Stomach smooth muscle (tissue), 2 donors: ENCODE measurements around the gene SLBP.

ENCODE experiments used
- H3K27ac ChIP-seq: one replicate; pipeline ENCODE4 v1.7.0; 2013; ENCODE audit warnings: mild to moderate bottlenecking, low read length, inconsistent platforms
- H3K27me3 ChIP-seq, 2 donors: one replicate each; pipeline ENCODE4 v1.7.0; 2013; ENCODE audit warnings: low read length in 2 of 2; ENCODE audit not compliant: insufficient read depth in 2 of 2, control insufficient read depth in 1 of 2
- H3K36me3 ChIP-seq, 2 donors: one replicate each; pipeline ENCODE4 v1.7.0; 2013; ENCODE audit warnings: low read length in 2 of 2; ENCODE audit not compliant: control insufficient read depth in 2 of 2, insufficient read depth in 2 of 2
- H3K4me1 ChIP-seq: one replicate; pipeline ENCODE4 v1.7.0; 2013; ENCODE audit warnings: low read length; ENCODE audit not compliant: control insufficient read depth, insufficient read depth
- H3K4me3 ChIP-seq, 2 donors: one replicate each; pipeline ENCODE4 v1.7.0; 2013; ENCODE audit warnings: low read length in 2 of 2
- H3K9ac ChIP-seq, 2 donors: one replicate each; pipeline ENCODE4 v1.7.0; 2013; ENCODE audit warnings: low read length in 2 of 2, mild to moderate bottlenecking in 1 of 2
- H3K9me3 ChIP-seq, 2 donors: one replicate each; pipeline ENCODE4 v1.7.0; 2013; ENCODE audit warnings: low read length in 2 of 2; ENCODE audit not compliant: control insufficient read depth in 2 of 2
- donor health status: healthy.
- donor health status: Pancreatic carcinoma.

The SLBP gene

GRCh38 chr4:1658581-1658980 lies 53.5 kb downstream of the SLBP start:
- H3K9me3 ChIP-seq = no peaks in the 10 kb centered on the region
- H3K27ac ChIP-seq = no peak overlapping the region
- H3K4me3 ChIP-seq = no peak overlapping the region
- no peak overlapping the region for H3K9ac ChIP-seq
- H3K27me3 ChIP-seq = no peaks in the 10 kb centered on the region
- no peaks in the 10 kb centered on the region for H3K4me1 ChIP-seq
- H3K36me3 ChIP-seq = no peaks in the 10 kb centered on the region

- H3K27ac ChIP-seq = no peak overlapping the region
Measured at GRCh38 chr4:1658146-1658545, 54.0 kb downstream of the SLBP start.

GRCh38 chr4:1656986-1657385 lies 55.1 kb downstream of the SLBP start:
- Histone ChIP-seq H3K36me3 (no peaks in the 10 kb centered on the region), H3K4me3 (no peak overlapping the region), H3K9ac (no peak overlapping the region)

More at GRCh38 chr4:1658146-1658545, 54.0 kb downstream of the SLBP start:
- H3K9ac ChIP-seq = no peak overlapping the region
- no peak overlapping the region for H3K4me3 ChIP-seq
- no peaks in the 10 kb centered on the region for H3K27me3 ChIP-seq
- H3K4me1 ChIP-seq = no peaks in the 10 kb centered on the region
- no peaks in the 10 kb centered on the region for H3K36me3 ChIP-seq
- no peaks in the 10 kb centered on the region for H3K9me3 ChIP-seq

GRCh38 chr4:1656132-1656531 lies 56.0 kb downstream of the SLBP start:
- Histone ChIP-seq H3K4me1 (no peaks in the 10 kb centered on the region), H3K27ac (no peak overlapping the region), H3K4me3 (no peak overlapping the region), H3K27me3 (no peaks in the 10 kb centered on the region), H3K36me3 (no peaks in the 10 kb centered on the region), H3K9me3 (no peaks in the 10 kb centered on the region), H3K9ac (no peak overlapping the region)

More at GRCh38 chr4:1656986-1657385, 55.1 kb downstream of the SLBP start:
- Histone ChIP-seq H3K4me1 (no peaks in the 10 kb centered on the region), H3K27me3 (no peaks in the 10 kb centered on the region), H3K27ac (no peak overlapping the region), H3K9me3 (no peaks in the 10 kb centered on the region)

- Histone ChIP-seq H3K9me3 (no peaks in the 10 kb centered on the region), H3K36me3 (no peaks in the 10 kb centered on the region), H3K9ac (no peak overlapping the region), H3K4me1 (no peaks in the 10 kb centered on the region), H3K27me3 (no peaks in the 10 kb centered on the region), H3K4me3 (no peak overlapping the region), H3K27ac (no peak overlapping the region)
Measured at GRCh38 chr4:1655676-1656075, 56.4 kb downstream of the SLBP start.

- no peaks in the 10 kb centered on the region for H3K27me3 ChIP-seq
- H3K36me3 ChIP-seq = no peaks in the 10 kb centered on the region
- no peaks in the 10 kb centered on the region for H3K4me1 ChIP-seq
- H3K9ac ChIP-seq = no peak overlapping the region
- H3K27ac ChIP-seq = no peak overlapping the region
- H3K9me3 ChIP-seq = no peaks in the 10 kb centered on the region
- no peak overlapping the region for H3K4me3 ChIP-seq
Measured at GRCh38 chr4:1655081-1655480, 57.0 kb downstream of the SLBP start.

GRCh38 chr4:1654216-1654955 lies 57.7 kb downstream of the SLBP start:
- no peak overlapping the region for H3K9ac ChIP-seq
- no peaks in the 10 kb centered on the region for H3K36me3 ChIP-seq
- no peaks in the 10 kb centered on the region for H3K27me3 ChIP-seq
- no peak overlapping the region for H3K4me3 ChIP-seq
- H3K9me3 ChIP-seq = no peaks in the 10 kb centered on the region
- H3K27ac ChIP-seq = no peak overlapping the region
- no peaks in the 10 kb centered on the region for H3K4me1 ChIP-seq

- Histone ChIP-seq H3K4me3 (no peak overlapping the region), H3K27me3 (no peaks in the 10 kb centered on the region), H3K27ac (no peak overlapping the region), H3K9me3 (no peaks in the 10 kb centered on the region), H3K9ac (no peak overlapping the region), H3K36me3 (no peaks in the 10 kb centered on the region), H3K4me1 (no peaks in the 10 kb centered on the region)
Measured at GRCh38 chr4:1653776-1654175, 58.3 kb downstream of the SLBP start.

- Histone ChIP-seq H3K9me3 (no peaks in the 10 kb centered on the region), H3K27ac (no peak overlapping the region), H3K27me3 (no peaks in the 10 kb centered on the region), H3K4me1 (no peaks in the 10 kb centered on the region), H3K4me3 (no peak overlapping the region), H3K9ac (no peak overlapping the region), H3K36me3 (no peaks in the 10 kb centered on the region)
Measured at GRCh38 chr4:1652088-1652487, 60.0 kb downstream of the SLBP start.

GRCh38 chr4:1651609-1652008 lies 60.5 kb downstream of the SLBP start:
- Histone ChIP-seq H3K4me3 (no peak overlapping the region), H3K9me3 (no peaks in the 10 kb centered on the region), H3K4me1 (no peaks in the 10 kb centered on the region), H3K27ac (no peak overlapping the region), H3K36me3 (no peaks in the 10 kb centered on the region), H3K9ac (no peak overlapping the region), H3K27me3 (no peaks in the 10 kb centered on the region)

- Histone ChIP-seq H3K27ac (no peak overlapping the region), H3K4me3 (no peak overlapping the region), H3K36me3 (no peaks in the 10 kb centered on the region), H3K9ac (no peak overlapping the region), H3K9me3 (no peaks in the 10 kb centered on the region), H3K27me3 (no peaks in the 10 kb centered on the region), H3K4me1 (peaks cover 17% of the 10 kb centered on the region)
Measured at GRCh38 chr4:1648962-1649361, 63.2 kb downstream of the SLBP start.
